Right lung (tissue), 5 donors: ENCODE data around the gene IZUMO1. TPM values are rescaled to one million over a fixed set of nuclear protein-coding genes. Genes with fewer than 3 reads are reported as not detected.
"Not testable (repeated sequence)": the region's sequence is repeated elsewhere in the genome, so short reads cannot be mapped to it uniquely, and the experiment has no call there.

Experiments used
- DNase-seq, 2 donors: peaks; one replicate each; pipeline ENCODE4 v3.0.0-alpha.2; 2013
- polyA plus RNA-seq, 5 donors: library from polyadenylated mRNA; unstranded; fragments of 120-200 nt; gene quantifications; one replicate each; pipeline versions ENCODE4 v1.2.1 to v1.2.3, GENCODE V29; 2013; ENCODE audit warnings: inconsistent platforms in 1 of 5, low replicate concordance in 1 of 5; ENCODE audit not compliant: insufficient read length in 5 of 5, insufficient read depth in 1 of 5

Gene IZUMO1
- polyA plus RNA-seq, 5 donors, result 0.40 to 2.1 (median 1.6) TPM

DNA sequence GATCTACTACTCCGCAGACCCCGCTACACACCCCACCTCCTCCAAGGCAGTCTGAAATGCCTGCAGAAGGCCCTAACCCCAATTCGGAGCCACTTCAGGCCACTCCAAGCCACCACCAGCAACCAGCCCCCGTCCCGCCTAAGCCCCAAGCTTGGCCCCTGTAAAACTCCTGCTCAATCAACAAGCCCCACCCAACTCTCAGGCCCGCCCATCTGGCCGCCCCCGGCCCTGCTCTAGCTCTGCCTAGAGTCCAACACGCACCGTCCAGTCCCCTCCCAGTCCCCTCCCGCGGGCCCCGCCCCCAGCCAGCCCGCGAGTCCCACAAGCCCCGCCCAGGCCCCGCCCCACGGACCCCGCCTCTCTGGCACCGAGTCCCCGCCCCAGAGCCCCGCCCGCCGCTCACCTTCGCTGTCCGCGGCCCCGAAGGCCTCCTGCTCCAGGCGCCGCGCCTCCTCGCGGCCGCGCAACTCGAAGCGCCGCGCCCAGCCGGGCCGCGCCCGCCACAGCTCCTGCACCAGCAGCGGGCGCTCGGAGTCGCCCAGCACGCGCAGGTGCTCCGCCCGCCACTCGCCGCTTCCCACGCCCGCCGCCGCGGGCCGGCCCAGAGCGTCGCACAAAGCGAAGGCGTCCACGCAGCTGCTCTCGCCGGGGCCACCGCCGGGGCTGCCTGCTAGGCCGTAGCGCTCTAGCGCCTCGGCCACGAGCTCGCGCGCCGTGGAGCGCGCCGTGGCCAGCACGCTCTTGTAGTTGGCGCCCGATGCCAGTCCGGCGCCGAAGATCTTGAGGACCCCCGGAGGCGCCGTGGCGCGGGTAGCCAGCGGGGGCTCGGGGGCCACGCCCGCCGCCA, 7.9 kb downstream of the IZUMO1 start:
- peak; percentile 83 to 84 for DNase-seq

DNA sequence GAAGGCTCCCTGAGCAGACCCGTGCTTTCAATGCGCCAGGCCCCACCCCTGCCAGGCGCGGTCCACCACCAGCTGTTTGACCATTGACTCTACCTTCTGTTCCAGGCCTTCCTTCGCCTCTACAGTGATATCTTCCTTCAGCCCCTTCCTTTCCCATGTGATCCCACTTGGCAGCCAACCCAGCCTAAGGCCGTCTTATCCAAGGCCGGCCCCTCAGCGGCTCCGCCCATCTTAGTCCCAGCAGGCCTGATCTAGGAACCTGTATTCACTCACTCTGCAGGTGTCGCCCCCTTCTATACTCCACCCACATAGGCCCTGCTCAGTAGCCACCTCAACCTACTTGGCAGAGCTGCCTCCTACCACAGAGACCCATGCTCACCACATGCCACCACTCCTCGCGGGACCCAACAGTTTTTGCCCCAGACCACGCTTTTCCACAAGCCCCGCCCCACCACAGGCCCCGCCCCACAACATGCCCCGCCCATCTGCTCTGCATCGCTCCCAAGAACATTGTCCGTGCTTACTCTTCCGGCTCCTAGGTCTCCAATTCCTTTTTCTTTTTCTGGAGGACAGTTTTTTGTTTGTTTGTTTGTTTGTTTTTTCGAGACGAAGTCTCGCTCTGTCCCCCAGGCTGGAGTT, 9.2 kb downstream of the IZUMO1 start:
- no peak for DNase-seq

DNA sequence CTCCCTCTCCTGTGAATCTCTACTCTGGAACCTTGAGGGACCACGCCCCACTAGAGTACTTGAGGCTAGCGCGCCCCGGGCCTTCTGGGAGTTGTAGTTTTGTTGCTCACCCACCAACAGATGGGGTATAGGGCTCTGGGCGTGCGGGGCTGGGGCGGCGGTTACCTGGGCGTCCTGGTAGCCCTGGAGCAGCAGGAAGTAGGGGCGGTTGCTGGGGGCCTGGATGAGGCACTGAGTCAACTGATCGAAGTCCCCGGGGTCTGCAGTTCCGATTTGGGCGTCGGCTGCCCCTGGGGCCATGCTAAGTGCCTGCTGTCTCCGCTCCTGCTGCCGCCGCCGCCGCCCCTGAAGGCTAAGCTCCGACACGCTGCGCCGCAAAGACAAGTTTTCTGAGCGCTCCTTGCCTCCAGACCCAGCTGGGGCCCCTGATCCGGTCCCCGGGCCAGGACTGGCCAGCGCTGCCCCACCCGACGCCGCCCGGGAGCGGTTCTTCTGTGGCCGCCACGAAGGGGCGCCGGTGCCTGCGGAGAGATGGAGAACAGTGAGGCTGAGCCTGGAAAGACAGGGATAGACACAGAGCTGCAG, 11.6 kb downstream of the IZUMO1 start:
- DNase-seq, result no peak

DNA sequence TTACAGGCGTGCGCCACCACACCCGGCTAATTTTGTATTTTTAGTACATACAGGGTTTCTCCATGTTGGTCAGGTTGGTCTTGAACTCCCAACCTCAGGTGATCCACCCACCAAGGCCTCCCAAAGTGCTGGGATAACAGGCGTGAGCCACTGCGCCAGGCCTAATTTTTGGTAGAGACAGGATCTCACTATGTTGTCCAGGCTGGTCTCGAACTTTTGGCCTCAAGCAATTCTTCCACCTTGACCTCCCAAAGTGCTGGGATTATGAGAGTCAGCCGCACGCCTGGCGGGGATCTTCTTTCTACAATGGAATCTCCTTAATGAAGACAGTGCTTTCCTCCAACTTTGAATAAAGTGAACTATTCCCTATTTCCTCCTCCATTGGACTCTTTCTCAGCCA, 12.1 kb downstream of the IZUMO1 start:
- no peak for DNase-seq

DNA sequence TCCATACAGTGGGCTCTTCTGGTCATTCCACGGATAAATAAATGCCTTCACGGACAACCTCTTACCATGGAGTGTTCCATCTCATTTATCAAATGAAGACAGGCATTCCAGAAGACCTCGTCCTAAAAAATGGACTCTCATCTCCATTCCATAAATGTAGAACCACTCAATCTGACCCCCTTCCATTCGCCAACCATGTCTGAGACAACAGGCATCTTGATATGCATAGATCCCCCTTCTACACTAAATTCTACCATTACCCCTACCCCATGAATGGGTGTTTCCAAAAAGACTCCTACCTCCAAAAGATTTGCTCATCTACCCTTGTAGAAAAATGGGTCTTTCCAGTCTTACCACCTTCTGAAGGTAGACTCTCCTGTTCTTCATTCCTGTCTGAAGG, 15.3 kb downstream of the IZUMO1 start:
- DNase-seq, result no peak

DNA sequence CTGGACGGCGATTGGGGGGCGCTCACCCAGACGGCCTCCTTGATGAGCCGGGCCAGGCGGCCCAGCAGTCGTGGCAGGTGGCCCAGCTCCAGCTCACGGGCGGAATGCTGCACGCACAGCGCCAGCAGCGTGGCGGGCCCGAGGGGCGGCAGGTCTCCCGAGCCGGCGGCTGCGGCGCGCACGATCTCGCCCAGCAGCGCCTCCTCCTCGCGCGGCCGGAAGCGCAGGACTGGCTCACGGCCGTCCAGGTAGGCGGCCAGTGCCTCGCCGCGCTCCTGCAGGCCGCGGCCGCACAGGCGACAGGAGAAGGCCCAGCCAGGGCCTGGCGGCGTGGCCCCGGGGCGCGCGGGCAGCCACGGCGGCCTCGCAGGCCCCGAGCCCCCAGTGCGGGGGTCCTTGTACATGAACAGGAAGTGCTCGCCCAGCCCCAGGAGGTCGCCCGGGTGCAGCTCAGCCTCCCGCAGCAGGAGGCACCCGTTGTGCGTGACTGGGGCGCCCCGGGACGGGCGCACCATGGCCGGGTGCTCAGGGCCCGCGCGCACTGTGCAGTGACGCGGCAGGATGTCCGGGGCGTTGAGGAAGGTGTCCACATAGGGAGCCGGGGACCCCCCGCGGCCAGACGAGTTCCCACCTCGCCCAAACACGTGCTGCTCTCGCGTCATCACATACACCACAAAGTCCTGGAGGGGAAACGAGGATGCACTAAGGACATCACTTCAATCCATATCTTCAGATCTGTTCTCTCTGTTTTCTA, 17.6 kb downstream of the IZUMO1 start:
- no peak for DNase-seq

DNA sequence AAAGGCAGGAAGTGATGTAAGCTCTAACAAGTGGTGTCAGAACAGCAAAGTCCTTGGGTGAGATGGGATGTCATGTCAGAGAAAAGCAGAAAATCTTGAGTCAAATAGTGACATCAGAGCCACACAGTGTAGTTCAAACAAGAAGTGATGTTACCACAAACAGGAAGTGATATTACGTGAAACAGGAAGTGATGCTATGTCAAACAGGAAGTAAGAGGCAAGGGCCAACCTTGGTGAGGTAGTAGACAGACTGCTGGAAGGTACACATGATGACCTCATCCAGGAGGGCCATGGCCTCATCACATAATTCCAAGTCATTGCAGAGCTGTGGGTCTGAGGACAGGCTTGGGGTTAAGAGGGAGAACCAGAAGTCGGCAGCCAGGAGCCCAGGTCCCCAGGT, 20.2 kb downstream of the IZUMO1 start:
- no peak for DNase-seq

DNA sequence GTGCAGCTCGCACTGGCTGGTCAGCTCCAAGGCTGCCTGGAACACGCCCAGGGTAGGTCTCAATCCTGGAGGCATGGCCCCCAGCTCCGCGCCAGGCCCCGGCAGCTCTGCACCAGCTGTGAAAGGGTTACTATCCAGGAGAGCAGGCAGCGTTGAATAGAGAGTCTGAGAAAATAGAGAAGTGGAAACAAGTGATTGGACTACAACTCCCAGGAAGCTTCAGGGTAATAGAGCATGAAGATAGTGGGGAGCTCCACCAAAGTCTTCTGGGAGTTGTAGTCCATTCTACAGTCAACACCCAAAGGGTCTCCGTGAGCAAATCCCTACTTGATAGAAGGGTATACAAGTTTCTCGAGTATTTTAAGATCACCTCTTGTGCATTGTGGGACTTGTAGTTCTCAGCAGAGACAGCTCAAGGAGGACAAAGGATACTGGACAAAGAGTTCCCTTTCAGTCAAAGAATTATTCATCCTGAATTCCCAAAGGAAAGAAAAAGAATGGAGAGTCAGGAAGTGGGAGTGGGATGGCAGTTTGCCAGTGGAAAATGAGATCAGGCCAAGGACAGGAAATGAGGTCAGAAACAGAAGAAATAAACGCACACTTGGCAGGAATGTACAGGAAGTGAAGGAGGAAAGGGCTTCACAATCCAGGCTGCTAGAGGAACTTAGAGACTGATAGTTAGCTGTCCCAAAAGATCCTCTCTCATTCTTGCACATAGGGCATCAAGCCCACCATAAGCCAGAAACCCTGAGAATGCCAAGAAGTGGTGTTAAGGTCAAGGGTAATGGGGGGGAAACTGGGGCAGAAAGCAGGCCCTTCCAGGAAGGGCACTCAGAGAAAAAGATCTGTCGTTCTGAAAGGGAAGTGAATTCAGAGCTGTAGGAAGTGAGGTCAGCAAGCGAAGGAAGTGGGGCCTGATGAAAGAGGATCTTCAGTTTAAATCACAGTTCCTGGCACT, 21.6 kb downstream of the IZUMO1 start:
- peak; percentile 79 to 85 for DNase-seq

DNA sequence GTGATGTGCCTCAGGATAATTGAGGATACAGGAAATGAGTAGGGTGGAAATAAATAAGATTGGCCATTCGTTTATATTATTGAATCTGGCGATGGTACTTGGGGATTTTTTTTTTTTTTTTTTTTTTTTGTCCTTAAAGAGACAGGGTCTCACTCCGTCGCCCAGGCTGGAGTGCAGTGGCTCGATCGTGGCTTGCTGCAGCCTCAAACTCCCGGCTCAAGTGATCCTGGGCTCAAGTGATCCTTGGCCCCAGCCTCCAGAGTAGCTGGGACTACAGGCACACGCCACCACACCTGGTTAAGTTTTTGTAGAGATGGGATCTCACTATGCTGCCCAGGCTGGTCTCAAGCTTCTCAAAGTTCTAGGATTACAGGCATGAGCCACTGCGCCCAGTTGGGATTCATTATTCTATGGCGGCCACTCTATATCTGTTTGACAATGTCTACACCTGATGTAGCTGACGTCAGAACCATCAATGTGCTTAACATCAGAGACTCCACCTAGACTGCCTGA, 24.5 kb downstream of the IZUMO1 start:
- DNase-seq, result no peak

DNA sequence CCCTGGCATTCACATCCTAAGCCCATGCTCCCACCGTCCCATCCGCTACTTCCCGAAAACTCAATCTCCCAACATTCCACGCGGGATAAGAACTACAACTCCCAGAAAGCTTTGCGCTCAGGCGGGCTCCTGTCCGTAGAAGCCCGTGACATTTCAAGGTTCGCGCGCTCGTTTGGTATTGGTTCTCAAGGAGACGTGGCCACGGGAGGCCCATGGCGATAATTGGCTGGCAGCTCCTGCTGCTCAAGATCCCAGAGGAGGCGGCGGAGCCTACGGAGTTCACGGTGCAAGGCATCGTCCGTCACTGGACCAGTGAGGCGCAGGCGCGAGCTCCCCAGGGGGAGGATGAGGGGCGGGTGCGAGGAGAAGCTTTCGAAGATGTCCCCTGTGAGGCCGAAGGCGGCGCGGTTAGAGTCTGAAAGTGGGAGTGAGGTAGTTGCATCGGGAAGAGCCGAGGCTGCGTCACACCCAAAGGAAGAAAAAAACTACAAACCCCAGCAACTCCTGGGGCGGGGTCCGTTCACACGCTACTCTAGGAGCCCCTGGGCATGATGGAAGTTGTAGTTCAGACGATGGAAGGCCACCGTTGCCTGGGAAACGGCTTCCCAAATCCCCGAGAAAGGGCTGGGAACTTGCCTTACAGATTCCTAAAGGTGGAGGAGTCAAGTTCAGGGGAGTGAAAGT, 26.0 kb downstream of the IZUMO1 start:
- DNase-seq, result peak; percentile 98

DNA sequence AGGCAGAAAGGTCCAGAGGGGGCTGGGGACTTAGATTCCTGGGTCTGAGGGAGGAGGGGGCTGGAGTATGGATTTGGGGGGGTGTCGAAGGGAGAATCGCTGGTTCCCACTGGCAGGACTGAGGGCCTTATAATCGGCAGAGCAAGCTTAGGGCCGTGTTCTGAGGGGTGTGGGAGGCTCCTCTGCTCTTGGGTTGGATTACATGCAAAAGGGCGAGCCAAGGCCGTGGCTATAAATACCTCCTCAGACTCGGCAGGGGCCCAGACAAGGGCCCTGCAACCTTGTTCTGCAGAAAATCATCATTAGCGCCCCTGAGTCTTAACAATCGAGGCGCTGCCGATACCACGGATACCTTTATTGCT, 26.5 kb downstream of the IZUMO1 start:
- DNase-seq, result no peak

DNA sequence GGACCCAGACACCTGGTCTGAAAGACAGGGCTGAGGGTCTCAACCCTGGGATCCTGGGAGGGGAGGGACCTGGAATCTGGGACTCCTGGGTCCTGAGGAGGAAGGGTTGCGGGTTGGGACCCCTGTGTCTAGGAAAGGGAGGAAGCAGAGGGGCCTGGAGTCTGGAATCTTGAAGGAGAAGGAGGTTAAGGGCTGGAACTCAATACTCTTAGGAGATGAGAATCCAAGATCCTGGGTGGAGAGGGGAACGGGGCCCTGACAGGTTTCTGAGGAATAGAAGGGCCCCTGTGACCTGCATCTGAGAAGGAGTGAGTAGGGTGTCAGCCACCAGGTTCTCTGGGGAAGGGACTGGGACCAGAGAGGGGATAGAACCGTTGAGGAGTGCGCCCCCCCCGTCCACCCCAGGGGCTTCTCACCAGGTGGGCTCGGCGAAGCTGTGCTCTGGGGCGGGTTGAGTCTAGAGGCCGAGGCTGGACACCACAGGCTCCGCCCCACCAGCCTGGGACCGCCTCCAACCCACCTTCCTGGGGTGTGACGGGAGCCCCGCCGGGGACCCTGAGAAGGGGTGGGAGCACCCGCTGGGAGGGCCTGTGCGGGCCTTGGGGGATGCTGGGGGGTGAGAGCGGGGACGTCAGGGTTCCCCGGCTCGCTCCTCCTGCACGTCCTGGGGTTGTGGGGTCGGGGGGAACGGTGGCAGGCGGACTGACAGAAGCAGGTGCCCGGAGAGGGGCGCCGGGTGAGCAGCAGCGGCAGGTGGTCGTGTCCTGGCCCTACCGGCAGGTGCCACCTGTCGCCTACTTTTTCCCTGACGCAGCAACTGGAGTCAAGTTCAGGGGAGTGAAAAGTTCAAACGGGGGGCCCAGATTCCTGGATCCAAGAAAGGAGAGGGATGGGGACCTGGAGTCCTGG, 27.2 kb downstream of the IZUMO1 start, which contains the start of gene MAMSTR:
Gene MAMSTR, minus strand, starts transcription at position 463 of the 909 bp plus-strand sequence. CDS start 694 bp downstream, outside the sequence.
- no peak for DNase-seq

DNA sequence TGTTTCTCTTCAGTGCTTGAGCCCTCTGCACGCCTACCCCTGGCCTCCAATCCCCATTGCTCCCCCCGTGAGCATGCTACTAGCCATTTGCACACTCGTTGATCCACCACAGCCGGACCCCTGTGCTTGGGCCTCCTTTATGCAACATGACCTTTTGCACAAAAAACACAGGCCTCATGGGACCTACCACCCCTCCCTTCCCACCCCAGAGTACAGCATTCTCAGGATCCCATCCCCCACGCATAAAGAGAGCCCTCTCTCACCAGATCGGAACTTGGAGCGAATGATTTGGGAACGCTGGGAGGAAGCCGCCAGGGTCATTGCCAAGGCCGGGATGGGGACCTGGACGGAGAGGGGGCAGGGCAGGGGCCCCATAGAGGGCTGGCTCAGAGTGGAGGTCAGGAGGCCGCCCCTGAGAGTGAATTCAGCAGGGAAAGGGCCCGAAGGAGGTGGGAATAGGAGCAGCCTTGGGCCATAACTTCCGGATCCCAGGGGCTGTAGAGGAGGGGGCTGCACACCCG, 27.9 kb downstream of the IZUMO1 start:
- DNase-seq, result no peak

DNA sequence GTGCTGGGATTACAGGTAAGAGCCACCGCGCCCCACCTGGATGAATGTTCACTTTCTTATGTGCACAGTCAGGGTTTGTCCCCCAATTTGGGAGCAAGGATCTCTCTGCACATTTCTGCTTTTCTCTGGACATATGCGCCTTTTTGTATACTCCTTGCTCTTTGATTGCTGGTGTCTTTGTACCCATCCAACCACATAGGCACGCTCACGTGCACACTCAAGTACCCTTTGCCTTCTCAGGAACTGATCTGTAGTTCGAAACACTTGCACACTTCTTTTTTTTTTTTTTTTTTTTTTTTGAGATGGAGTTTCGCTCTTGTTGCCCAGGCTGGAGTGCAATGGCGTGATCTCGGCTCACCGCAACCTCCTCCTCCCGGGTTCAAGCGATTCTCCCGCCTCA, 28.6 kb downstream of the IZUMO1 start:
- not testable (repeated sequence) for DNase-seq

DNA sequence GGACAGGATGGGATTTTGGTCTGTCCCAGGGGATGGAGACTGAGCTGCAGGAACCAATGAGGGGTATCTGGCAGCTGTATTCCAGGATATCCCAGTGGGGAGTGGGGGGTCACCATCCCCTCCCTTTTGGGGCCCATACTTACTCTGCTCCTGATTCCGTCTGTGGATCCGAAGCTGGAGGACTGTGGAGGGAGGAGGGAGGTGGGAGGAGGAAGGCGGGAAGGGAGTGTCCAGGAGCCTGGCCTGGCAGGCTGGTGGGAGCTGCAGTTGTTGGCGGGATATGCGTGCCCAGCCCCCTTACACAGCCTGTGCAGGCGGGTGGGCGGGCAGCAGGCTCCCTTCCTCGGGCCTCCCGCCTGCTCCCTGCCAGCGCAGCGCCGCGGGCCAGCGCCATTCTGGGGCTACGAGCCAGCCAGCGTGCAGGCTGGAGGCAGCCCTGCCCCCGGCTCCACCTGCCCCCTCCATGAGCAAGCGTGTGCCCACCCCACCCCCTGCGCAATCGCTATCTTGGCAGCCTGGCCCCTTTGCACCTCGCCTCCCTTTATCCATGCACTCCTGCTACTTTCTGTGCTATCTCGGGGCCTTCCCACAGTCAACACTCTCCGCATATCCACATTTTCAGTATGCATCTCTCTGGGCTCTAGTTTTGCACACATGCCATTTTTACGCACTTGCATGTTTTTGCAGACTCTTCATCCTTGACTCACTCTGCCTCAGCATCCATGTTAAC, 30.0 kb downstream of the IZUMO1 start:
- DNase-seq, result peak; percentile 72 to 75

DNA sequence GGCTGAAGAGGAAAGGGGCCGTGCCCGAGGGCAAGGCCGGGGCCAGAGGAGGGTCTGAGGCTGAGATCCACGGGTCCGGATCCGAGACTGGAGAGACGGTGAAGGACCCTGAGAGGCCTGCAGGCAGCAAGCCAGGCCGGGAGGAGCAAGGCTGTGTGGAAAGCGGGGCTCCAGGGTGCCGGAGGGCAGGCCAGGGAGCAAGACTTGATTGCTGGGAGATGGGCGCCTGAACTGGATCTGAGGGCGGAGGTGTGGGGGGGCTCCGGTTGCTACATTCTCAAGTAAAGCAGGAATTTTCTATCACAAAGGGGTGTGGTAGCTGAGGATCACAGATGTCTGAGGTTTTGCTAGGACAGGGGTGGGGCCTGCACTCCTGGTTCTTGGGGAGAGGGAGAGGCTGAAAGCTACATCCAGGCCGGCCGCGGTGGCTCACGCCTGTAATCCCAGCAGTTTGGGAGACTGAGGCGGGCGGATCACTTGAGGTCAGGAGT, 31.0 kb downstream of the IZUMO1 start:
- DNase-seq, result no peak

DNA sequence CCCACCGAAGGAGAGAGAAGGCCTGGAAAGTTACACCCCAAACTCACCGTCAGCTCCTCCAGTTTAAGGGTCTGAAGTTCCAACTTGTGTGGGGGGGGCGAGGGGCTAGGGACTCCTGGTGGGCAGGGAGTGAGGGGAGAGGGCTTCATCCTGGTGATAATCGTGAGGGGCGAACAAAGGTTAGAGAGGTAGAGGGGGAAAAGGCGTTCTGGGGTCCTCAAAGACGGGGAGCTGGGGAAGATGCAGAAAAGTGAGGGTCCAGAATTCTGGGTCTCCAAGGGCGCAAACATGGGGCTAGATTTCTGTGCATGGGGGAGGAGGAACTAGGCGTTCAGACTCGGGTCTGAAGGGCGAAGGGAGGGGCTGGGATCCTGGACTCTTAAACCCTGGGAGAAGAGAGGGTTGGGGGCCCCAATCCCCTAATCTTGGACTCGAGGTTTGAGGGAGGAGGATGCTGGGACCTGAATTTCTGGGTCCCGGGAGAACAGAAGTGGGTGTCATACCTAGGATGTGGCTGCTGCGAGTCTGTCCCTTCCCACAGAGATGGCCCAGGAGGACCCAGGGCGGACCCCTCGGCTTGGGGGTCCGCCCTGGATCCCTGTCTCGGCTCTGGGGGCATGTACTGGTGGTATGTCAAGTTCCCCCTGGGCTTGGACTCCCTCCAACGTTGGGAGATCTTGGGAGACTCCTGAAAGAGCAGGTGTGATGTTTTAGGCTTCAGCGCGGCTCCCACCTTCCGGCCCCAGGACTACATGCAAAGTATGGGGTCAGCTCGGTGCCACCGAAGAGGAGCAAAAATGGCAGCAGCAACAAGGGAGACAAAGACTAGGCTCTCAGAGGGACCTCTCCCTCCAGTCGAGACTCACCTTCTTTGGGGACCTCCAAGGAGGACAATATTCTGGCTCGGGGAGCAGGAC, 31.7 kb downstream of the IZUMO1 start:
- no peak for DNase-seq
